Osteocyte (in vitro differentiated cells): ENCODE data around the gene TMEM94. TPM values are rescaled to one million over a fixed set of nuclear protein-coding genes. Genes with fewer than 3 reads are reported as not detected.
A peak's percentile ranks its signal among the peaks of the same experiment; 100 is the strongest.
"Not testable (repeated sequence)": the region's sequence is repeated elsewhere in the genome, so short reads cannot be mapped to it uniquely, and the experiment has no call there.

Source experiments
- DNase-seq: peaks from one replicate; pipeline ENCODE4 v3.0.0; 2021; ENCODE audit warnings: mixed read lengths; ENCODE audit not compliant: unreplicated experiment; ENCODE audit errors: extremely low spot score
- H3K27ac Mint-ChIP-seq: one replicate; pipeline ENCODE4 v1.8.0; 2021; ENCODE audit warnings: mild to moderate bottlenecking, mixed read lengths; ENCODE audit not compliant: unreplicated experiment
- H3K27me3 Mint-ChIP-seq: one replicate; pipeline ENCODE4 v1.8.0; 2021; ENCODE audit warnings: mixed read lengths; ENCODE audit not compliant: unreplicated experiment
- H3K36me3 Mint-ChIP-seq: one replicate; pipeline ENCODE4 v1.8.0; 2021; ENCODE audit warnings: mixed read lengths; ENCODE audit not compliant: unreplicated experiment
- H3K4me1 Mint-ChIP-seq: one replicate; pipeline ENCODE4 v1.8.0; 2021; ENCODE audit warnings: mixed read lengths; ENCODE audit not compliant: unreplicated experiment
- H3K4me3 Mint-ChIP-seq: one replicate; pipeline ENCODE4 v1.8.0; 2021; ENCODE audit warnings: mild to moderate bottlenecking, moderate library complexity, mixed read lengths; ENCODE audit not compliant: unreplicated experiment
- H3K9me3 Mint-ChIP-seq: one replicate; pipeline ENCODE4 v1.8.0; 2021; ENCODE audit warnings: mixed read lengths; ENCODE audit not compliant: unreplicated experiment
- total RNA-seq: library from RNA; stranded (reverse); gene quantifications from 2 replicates; pipeline ENCODE4 v1.2.1, GENCODE V29; 2021
- TF ChIP-seq, protein P1 (sequence below): fragments of 200-600 bp; sonication (generic); IDR thresholded peaks from 2 replicates; pipeline ENCODE4 v1.5.0; 2021; ENCODE audit warnings: antibody characterized with exemption, mild to moderate bottlenecking, moderate library complexity

Gene TMEM94
- total RNA-seq, 1 donor from 2014 or later = 78.4 TPM

DNA sequence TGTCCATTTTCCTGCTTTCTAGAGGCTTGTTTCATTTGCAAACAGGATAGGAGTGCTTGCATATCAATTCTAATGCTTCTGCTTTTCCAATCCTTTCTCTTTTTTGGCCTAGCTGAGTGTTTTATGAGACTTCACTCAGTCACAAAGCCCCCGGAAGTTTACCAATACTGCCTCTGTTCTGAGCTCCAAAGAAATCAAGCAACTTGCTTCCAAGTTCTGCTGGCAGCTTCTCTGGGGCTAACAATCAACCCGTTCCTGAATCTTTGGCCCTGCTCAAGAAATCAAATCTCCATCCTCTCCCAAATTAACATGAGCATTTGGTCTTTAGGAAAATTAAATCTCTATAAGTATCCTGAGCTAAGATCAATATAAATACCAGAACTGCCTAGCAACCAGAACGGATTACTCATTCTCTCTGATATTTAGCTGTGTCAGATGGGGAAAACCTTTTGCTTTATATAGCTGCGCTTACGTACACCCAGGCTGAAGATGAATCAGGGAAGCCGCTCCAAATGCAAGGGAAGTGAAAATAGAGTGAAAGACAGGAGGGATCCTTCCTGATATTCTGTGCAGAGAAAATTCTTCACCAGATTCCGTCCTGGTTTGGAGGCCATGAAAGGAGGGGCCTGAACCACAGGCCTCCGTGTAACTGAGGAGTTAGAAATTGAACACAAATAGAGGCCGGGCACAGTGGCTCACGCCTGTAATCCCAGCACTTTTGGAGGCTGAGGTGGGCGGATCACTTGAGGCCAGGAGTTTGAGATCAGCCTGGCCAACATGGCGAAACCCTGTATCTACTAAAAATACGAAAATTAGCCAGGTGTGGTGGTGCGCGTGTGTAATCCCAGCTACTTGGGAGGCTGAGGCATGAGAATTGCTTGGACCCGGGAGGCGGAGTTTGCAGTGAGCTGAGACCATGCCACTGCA lies 27.6 kb upstream of the TMEM94 start:
- no peaks in the 10 kb centered on the region for H3K9me3 Mint-ChIP-seq
- TF ChIP-seq, protein P1, sequence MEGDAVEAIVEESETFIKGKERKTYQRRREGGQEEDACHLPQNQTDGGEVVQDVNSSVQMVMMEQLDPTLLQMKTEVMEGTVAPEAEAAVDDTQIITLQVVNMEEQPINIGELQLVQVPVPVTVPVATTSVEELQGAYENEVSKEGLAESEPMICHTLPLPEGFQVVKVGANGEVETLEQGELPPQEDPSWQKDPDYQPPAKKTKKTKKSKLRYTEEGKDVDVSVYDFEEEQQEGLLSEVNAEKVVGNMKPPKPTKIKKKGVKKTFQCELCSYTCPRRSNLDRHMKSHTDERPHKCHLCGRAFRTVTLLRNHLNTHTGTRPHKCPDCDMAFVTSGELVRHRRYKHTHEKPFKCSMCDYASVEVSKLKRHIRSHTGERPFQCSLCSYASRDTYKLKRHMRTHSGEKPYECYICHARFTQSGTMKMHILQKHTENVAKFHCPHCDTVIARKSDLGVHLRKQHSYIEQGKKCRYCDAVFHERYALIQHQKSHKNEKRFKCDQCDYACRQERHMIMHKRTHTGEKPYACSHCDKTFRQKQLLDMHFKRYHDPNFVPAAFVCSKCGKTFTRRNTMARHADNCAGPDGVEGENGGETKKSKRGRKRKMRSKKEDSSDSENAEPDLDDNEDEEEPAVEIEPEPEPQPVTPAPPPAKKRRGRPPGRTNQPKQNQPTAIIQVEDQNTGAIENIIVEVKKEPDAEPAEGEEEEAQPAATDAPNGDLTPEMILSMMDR = no peak
- no peak overlapping the region for H3K4me3 Mint-ChIP-seq
- peak overlapping the region; percentile 93 for H3K27ac Mint-ChIP-seq
- peaks cover 37% of the 10 kb centered on the region for H3K4me1 Mint-ChIP-seq
- no peaks in the 10 kb centered on the region for H3K27me3 Mint-ChIP-seq
- H3K36me3 Mint-ChIP-seq = no peaks in the 10 kb centered on the region
- DNase-seq = no peak

DNA sequence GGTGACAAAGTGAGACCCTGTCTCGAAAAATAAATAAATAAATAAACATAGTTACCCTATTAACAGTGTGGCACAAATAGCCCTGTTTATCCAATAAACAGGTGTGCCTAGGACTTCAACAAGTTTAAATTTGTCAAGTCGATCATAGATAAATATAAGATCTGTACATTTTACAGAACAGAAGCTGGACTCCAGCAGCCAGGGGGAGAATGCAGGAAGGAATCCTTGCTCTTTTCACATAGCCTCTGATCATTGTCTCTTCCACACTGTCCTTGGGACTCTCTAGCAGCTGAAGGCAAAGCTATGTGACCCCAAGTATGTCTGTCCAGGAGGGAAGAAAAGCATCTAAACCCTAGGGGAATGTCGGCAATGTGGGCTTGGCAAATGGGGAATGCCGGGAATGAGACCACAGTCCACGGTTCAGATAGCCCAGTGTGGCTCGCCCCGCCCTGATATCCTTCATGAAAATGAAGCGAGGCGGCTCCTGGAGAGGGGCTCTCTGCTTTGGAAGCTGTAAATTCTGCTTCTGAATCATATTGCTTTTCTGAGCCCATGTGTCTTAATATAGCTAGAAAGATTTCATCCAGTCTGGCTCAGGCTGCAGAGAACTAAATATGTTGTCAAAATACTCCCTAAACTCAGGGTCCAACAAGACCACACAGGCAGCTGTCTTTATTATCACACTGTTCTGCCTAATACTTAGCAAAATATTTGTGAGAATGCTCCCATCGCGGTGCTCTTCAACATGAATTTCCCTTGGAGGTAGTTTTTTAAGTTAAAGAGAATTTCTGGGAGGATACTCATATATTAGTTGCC lies 26.1 kb upstream of the TMEM94 start:
- H3K4me1 Mint-ChIP-seq = peaks cover 41% of the 10 kb centered on the region
- peak overlapping the region; percentile 59 for H3K4me3 Mint-ChIP-seq
- H3K27me3 Mint-ChIP-seq = no peaks in the 10 kb centered on the region
- TF ChIP-seq, protein P1 = peak; percentile 47
- H3K9me3 Mint-ChIP-seq = no peaks in the 10 kb centered on the region
- DNase-seq = peak; percentile 85
- H3K27ac Mint-ChIP-seq = peak overlapping the region; percentile 93
- no peaks in the 10 kb centered on the region for H3K36me3 Mint-ChIP-seq

DNA sequence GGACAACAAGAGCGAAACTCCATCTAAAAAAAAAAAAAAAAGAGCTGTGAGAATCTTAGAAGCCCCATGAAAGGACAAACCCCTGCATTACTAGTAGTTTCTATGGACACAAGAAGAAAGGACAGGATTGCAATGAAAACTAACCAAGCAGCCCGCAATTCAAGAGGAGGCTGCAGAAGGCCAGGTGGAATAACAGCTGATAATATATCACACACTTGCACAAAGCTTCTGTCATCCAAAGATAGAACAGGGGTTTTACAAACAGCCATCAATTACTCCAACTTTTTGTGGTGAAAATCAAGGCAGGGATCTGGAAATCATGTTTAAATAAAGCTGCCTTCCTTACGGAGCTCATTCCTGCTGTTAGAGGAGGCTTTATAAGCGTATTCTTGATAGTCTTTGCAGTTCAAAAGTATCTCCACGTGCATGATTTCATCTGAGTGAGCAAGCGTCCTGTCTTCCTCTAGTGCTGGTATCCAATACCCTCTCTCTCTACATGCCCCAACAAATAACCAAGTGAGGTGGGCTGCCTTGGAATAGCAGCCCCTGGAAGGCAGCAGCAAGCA lies 23.1 kb upstream of the TMEM94 start:
- H3K4me1 Mint-ChIP-seq = peaks cover 34% of the 10 kb centered on the region
- no peaks in the 10 kb centered on the region for H3K36me3 Mint-ChIP-seq
- H3K4me3 Mint-ChIP-seq = no peak overlapping the region
- TF ChIP-seq, protein P1 = no peak
- no peaks in the 10 kb centered on the region for H3K9me3 Mint-ChIP-seq
- H3K27ac Mint-ChIP-seq = no peak overlapping the region
- no peaks in the 10 kb centered on the region for H3K27me3 Mint-ChIP-seq
- no peak for DNase-seq

DNA sequence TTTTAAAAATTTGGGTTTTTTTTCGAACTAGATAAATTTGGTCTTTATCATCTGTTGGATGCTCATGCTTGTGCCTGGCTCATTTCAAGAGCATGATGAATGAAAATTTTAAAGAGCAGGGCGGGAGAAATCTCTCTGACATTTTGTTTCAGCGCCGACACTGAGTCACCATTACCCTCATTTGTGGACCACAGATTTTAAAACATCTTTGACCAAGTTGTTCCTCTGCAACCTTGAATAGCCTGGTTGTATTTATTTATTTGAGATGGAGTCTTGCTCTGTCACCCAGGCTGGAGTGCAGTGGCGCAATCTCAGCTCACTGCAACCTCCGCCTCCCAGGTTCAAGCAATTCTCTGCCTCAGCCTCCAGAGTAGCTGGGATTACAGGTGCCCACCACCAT lies 22.0 kb upstream of the TMEM94 start:
- not testable (repeated sequence) for H3K9me3 Mint-ChIP-seq, H3K27me3 Mint-ChIP-seq, DNase-seq, H3K4me3 Mint-ChIP-seq, H3K36me3 Mint-ChIP-seq, H3K27ac Mint-ChIP-seq
- H3K4me1 Mint-ChIP-seq = peaks cover 24% of the 10 kb centered on the region

DNA sequence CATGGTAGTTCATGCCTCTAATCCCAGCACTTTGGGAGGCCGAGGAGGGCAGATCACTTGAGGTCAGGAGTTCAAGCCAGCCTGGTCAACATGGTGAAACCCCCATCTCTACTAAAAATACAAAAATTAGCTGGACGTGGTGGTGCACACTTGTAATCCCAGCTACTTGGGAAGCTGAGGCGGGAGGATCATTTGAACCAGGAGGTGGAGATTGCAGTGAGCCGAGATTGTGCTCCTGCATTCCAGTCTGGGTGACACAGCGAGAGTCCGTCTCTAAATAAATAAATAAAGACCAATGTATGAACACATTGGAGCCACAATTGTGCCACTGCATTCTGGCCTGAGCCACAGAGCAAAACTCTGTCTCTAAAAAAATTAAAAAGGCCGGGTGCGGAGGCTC lies 19.0 kb upstream of the TMEM94 start:
- not testable (repeated sequence) for H3K27ac Mint-ChIP-seq, H3K4me3 Mint-ChIP-seq, DNase-seq, H3K36me3 Mint-ChIP-seq, H3K9me3 Mint-ChIP-seq, H3K27me3 Mint-ChIP-seq
- peaks cover 20% of the 10 kb centered on the region for H3K4me1 Mint-ChIP-seq
